GM19467 (cell line): ENCODE data around the gene FXYD5.
"Not testable (repeated sequence)": the region's sequence is repeated elsewhere in the genome, so short reads cannot be mapped to it uniquely, and the experiment has no call there.

Experiments
- ATAC-seq: cut with Tn5 transposase; IDR thresholded peaks from one replicate; pipeline ENCODE4 v1.9.1; 2021; ENCODE audit warnings: mild to moderate bottlenecking, moderate library complexity; ENCODE audit not compliant: unreplicated experiment

FXYD5 gene

DNA sequence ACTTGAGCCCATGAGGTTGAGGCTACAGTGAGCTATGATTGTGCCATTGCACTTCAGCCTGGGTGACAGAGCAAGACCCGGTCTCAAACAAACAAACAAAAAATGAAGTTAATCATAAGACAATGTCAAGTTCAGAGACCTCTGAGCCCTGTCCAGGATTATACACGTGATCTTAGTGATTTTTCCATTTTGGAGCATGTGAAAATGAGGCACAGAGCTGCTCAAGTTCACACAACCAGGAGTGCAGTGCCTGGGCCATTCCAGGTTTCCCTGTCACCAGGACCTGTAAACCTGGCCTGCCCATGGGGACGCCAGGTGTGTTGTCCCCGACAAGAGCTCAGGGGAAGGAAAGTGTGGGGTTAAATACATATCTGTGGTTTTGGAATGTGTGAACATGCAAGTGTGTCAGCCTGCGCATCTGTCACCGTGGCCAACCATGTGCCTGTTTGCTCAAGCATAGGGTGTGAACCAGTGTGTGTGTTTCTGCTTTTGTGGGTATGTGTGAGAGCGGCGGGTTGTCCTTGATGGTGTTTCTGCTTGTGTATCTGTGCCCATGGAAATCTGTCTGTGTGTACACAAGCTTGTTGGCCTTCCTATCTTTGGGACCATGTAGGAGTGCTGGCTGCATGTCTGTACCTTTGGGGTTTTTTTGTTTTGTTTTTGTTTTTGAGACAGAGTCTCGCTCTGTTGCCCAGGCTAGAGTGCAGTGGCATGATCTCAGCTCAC is 17.4 kb upstream of the FXYD5 start:
- no peak for ATAC-seq

DNA sequence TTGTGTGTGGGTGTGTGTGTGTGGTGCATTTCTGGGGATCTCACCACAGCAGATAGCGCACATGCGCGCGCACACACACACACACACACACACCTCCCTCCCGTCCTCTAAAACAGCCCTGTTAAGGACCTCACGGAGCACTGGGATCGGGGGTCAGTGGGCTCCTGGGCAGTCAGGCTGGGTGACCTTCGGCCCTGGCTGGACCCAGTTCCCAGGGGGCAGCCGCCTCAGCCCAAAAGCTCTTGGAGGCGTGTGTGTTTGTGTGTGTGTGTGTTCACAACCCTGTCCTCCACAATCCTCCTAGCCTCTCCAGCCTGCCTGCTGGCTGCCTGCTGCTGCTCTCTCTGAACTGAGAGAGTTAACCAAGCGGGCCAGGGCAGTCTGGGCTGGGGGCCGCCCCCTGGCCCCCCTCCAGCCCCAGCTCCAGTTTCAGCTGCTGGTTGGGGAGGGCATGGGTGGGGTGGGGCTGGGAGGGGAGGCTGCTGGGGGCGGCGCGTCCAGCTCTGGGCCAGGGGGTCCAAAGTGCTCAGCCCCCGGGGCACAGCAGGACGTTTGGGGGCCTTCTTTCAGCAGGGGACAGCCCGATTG is 16.1 kb upstream of the FXYD5 start, which contains the start of gene FXYD1:
Gene FXYD1 (plus strand): TSS at position 520 of the 588 bp plus-strand sequence. CDS start 1,256 bp downstream, outside the sequence.
- ATAC-seq = no peak

GRCh38 chr19:35140207-35140961 is 14.2 kb upstream of the FXYD5 start:
- ATAC-seq = no peak

GRCh38 chr19:35140962-35141836 is 13.3 kb upstream of the FXYD5 start:
- peak; percentile 59 for ATAC-seq

DNA sequence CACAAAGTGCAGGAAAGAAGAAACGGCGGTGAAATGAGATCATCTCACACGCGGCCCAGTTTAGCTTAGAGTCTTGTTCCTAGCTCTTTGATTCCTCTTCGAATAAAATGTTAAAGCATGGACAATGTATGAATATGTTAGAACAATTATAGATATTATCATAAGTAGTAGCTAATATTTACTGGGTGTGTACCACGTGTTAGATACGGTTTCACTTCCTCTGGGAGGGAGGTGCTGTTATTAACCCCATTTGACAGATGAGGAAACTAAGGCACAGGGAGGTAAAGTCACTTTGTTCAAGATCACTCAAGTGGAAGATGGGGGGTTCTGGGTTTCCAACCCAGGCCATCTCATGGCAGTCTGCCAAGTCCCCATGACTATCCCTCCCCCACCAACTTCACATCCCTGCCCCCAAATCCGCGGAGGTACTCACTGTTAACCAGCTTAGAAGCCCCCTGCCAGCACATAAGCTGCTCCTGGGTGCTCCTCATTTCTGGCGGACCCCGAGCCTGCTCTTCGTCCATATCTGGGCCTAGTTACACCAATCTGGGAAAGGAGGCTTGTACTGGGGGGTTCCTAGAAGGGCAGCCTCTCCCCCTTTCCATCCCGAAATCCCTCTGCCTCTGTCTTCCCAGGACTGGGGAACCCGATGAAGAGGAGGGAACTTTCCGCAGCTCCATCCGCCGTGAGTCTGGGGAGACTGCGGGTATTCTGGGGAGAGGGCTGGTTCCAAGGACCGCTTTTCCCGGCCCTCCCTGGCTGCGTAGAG is 12.5 kb upstream of the FXYD5 start:
- no peak for ATAC-seq

DNA sequence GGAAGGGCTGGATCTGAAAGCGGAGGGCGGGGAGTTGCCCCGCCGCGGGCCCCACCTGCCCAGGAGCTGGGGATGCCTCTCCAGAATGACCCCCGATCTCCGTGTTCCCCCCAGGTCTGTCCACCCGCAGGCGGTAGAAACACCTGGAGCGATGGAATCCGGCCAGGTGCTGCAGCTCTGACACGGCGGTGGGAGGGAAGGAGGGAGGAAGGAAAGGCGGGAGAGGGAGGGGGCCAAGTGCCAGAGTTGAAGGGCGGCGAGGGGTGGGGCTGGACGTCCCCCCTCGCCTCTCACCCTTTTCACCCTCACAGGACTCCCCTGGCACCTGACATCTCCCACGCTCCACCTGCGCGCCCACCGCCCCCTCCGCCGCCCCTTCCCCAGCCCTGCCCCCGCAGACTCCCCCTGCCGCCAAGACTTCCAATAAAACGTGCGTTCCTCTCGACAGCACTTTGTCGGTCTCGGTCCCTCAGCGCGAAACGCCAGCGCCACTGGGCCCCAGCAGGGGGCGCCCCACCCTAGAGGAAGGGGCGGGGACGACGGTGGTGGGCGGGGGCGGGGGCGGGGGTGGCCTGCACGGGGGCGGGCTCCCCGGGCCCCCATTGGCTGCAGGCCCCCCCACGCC is 11.8 kb upstream of the FXYD5 start:
- ATAC-seq = no peak

- no peak for ATAC-seq
Observed at GRCh38 chr19:35143231-35143715, 11.3 kb upstream of the FXYD5 start, which contains the start of gene FXYD7. FXYD7 (plus strand) TSS chr19:35143255; CDS start chr19:35143334, 79 bp downstream.

DNA sequence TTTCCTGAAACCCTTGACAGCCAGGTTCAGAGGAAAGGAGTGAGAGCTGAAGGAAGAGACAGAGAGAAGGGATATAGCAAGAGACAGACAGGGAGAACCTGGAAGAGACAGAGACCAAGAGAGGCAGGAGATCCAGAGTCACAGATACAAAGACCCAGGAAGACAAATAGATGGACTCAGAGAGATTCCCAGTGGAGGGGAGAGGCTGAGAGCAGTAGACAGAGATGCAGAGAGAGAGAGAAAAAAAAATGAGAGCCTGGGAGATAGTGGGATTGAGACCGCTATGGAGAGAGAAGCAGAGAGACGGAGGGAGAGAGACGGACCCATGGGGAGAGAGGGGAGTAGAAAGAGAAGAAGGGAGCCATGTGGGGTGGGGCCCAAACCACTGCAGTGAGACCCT is 10.7 kb upstream of the FXYD5 start:
- ATAC-seq = no peak

- no peak for ATAC-seq
Observed at GRCh38 chr19:35144259-35144599, 10.3 kb upstream of the FXYD5 start.

GRCh38 chr19:35144600-35145436 is 9.7 kb upstream of the FXYD5 start:
- ATAC-seq = no peak

DNA sequence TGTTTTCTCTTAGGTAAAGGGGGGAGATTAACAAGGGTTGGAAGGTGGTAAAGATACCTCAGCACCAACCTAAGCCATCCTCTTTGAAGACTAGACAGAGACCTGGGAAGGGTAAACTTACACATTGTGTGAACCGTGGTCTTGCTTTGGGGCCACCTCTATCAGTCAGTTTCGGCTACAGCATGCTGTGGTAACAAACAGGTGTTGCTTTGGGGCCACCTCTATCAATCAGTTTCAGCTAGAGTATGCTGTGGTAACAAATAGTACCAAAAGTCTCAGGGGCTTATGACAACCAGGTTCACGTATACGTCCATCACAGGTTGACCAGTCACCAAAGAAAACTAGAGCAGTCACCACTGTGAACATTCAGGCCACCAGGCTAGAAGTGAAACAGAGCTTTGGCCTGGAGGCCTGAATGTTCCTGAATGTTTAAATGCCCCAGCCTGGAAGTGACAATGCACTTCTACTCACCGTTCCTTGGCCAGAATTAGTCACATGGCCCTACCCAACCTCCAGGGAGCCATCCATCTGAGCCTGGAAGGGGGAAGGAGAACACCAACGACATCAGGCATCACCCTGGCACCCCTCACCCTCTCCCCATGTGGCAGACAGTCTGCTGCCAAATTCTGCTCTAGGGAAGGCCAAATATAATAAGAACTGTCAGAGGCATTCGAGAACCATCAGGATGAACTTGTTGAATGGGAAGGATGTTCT is 7.6 kb upstream of the FXYD5 start:
- no peak for ATAC-seq

- no peak for ATAC-seq
Observed at GRCh38 chr19:35149463-35149862, 5.1 kb upstream of the FXYD5 start.

- ATAC-seq = no peak
Observed at GRCh38 chr19:35150445-35150844, 4.1 kb upstream of the FXYD5 start.

GRCh38 chr19:35151273-35152065 is 3.1 kb upstream of the FXYD5 start:
- ATAC-seq = no peak

- not testable (repeated sequence) for ATAC-seq
Observed at GRCh38 chr19:35153129-35153522, 1.4 kb upstream of the FXYD5 start.

- no peak for ATAC-seq
Observed at GRCh38 chr19:35153701-35154524, 622 bp upstream of the FXYD5 start.
